SK-N-MC (cell line): ENCODE results near the gene FOXP1.

Source experiments
- EZH2 ChIP-seq: fragments of 200-600 bp; sonication (generic); IDR thresholded peaks from one replicate; pipeline ENCODE4 v1.6.1; 2017; ENCODE audit warnings: antibody characterized with exemption
- POLR2AphosphoS5 ChIP-seq: IDR thresholded peaks from 2 replicates; pipeline ENCODE4 v1.6.1; 2012; ENCODE audit warnings: mild to moderate bottlenecking, low read depth, low read length, borderline replicate concordance

- no peak for TF ChIP-seq POLR2AphosphoS5
- no peak for TF ChIP-seq EZH2
Observed at GRCh38 chr3:71391361-71391760, 192.2 kb downstream of the FOXP1 start.
